Superior temporal gyrus (tissue), 1 donor: Measurements from ENCODE around the gene C1QL4.

Experiments
- DNase-seq: peaks from one replicate; pipeline ENCODE4 v3.0.0-alpha.2; 2016; ENCODE audit errors: extremely low spot score

C1QL4 gene

GRCh38 chr12:49347311-49348193 is 10.6 kb upstream of the C1QL4 start:
- DNase-seq: peak; percentile 89

GRCh38 chr12:49346659-49347310 is 9.8 kb upstream of the C1QL4 start, which contains the start of gene DNAJC22:
Gene DNAJC22, plus strand, starts transcription at chr12:49346888. Its CDS starts 1,985 bp downstream, at chr12:49348873.
- no peak for DNase-seq

DNA sequence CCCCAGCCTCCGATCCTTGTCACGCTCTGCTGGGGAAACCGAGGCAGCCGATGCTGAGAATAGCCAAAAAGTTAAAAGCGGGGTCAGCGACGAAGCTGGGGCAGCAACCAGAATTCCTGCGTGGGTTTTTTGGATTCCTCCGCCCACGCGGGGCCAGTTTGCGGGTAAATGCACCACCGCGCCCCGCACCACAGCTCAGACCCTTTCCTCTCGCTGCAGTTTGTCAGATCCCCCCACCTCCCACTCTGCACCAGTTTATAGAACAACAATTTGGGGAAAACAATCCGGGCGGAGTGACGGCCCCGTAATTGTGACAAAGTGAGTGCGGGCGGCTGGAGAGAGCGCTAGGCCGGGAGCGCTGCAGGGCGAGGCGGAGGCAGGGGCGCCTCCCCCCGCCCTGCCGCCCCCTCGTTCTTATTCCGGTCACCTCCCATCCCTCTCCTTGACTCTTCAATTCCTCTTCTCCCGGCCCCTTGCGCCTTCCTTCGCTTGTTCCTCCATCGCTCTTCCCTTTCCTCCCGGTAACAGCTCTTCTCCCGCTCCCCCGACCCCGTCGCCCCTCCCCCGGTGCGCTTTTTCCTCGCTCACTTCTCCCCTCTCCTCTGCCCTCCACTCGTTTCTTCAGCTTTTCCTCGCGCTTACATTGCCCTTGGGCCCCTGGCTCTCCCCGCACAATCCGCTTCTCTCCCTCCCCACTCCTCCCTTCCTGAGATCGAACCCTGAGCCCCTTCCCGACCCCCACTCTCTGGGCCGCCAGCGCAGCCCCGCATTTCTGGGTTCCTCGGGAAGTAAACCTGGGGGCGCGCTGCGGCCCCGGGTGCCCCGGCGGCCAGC is 9.1 kb upstream of the C1QL4 start:
- no peak for DNase-seq

DNA sequence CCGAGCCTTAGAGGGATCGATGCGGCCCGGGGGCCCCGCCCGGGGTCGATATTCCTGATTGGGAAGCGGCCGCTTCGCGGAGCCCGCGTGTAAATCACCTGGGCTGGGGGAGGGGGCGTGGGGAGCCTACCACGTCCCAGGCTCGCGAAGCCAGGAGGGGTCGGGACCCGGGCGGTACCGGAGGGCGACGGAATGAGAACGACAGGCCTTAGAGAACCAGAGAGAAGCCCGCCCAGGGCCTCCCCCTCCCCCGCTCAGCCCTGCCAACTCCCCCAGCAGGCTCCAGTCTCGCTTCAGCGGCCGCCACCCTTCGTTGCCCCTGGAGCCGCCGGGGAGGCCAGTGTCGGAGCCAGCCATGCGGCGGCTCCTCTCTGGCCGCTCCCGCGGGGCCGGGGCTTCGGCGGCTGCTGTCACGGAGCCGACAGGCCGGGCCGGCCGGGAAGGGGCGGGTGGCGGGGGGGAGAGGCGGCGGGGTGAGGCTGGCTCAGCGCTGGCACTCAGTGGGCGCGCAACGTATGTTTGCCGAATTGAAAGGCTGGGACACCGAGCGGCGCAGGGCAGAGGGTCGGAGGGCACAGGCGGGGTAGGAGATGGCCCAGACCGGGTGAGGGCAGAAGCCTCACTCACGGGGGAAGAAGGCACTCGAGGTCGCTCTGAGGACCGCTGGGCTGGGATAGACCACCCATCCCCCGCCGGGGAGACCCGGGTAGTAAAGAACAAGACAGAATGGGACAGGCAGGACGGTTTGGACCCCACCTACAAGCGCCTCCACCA is 8.2 kb upstream of the C1QL4 start:
- DNase-seq: no peak

- DNase-seq: no peak
These were observed 7.6 kb upstream of the C1QL4 start for GRCh38 chr12:49344486-49345050.

GRCh38 chr12:49342914-49343731 is 6.1 kb upstream of the C1QL4 start:
- no peak for DNase-seq

GRCh38 chr12:49342066-49342913 is 5.3 kb upstream of the C1QL4 start:
- DNase-seq: peak; percentile 66

- no peak for DNase-seq
These were observed 4.7 kb upstream of the C1QL4 start for GRCh38 chr12:49341777-49342065.

- no peak for DNase-seq
These were observed 4.2 kb upstream of the C1QL4 start for GRCh38 chr12:49340971-49341776.

DNA sequence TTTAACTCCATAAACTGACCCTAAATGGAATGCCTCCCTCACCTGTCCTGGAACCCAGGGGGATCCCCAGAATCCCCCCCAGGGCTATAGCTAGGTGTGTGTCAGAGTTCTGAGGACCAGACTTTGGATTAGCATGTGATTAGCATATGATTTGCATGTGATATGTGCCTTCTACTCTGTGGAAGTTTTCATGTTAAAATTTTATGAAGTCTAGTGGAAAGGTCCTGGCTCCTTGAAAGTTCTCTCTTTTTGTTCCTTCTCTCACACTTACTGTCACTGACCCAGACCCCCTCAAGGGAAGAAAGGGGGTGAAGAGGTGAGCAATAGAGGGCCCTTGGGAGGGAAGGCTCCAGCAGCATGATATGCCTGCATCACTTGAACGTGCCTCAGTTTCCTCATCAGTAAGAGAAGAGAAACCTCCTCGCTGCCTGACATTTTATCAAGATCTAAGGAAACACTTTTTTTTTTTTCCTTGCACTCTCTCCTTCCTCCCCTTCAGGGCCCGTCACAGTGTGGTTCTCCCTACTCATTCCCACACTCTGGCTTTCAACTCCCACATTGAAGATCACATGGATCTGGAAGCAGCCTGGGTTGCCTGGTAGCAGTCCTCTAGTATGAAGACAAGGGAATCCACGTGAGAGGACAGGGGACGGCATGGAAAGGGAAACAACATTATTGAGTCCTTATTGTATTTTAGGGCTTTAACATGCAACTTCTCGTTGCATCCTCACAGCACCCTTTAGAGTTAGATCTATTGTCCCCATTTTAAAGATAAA is 3.3 kb upstream of the C1QL4 start:
- DNase-seq: no peak

DNA sequence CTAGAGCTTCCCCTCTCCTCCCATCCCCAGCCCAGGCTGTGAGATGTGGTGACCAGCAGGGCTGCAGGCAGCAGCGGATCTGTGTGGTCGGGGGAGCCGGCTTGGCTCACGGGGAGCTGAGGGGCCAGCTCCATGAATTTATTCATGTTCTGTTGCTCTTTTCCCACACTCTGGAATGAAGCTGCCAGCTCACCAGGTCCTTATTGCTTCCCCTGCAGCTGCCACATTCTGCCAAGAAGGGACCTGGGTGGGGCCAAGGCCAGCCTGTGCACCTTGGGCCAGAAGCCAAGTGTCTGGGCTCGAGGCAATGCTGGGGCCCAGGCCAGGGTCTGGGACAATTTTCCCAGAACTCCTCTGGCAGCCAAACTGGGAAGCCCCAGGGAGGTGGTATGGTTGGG is 2.5 kb upstream of the C1QL4 start:
- DNase-seq: no peak

- no peak for DNase-seq
These were observed 2.0 kb upstream of the C1QL4 start for GRCh38 chr12:49338830-49339463.

- no peak for DNase-seq
These were observed 888 bp downstream of the C1QL4 start for GRCh38 chr12:49335955-49336644.

GRCh38 chr12:49335118-49335954 is 1.7 kb downstream of the C1QL4 start:
- DNase-seq: no peak

DNA sequence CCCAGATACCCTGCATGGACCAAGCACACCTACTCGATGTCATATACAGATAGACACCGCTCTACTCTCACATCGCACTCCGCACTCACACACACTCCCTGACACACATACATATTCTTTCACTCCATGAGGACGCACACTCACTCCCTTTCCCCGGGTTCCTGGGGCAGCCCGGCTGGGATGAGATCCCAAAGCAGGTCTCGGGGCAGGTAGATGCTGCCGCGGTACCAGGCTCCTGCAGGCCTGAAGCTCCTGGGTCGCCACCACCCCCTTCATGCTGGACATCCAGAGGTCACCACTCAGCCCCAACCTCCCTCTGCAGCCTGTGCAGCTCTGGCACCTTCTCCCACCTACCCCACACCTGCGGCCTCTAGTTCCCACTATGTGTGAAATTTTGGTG is 2.3 kb downstream of the C1QL4 start:
- DNase-seq: no peak

GRCh38 chr12:49334226-49334625 is 2.8 kb downstream of the C1QL4 start:
- DNase-seq: no peak
